ENCODE data around the gene IL17RB.

Gene IL17RB

DNA sequence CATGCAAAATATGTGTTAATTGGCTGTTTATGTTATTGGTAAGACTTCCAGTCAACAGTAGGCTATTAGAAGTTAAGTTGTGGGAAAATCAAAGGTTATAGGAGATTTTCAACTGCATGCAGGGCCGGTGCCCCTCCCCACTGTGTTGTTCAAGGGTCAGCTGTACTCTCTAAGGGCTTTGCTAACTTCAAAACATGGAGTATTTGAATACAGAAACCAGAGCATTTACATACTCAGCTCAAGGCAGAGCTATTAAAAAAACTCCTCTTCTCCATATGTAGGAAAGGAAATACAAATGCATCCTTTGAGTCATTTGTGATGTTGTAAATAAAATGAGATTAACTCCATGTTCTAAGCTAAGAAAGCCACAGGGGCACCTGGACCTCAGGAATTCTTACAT is 16.8 kb downstream of the IL17RB start:
- no peak for DNase-seq (ENCODE audit: low read depth)

GRCh38 chr3:53865732-53866499 is 19.5 kb downstream of the IL17RB start:
- DNase-seq (ENCODE audit: low read depth): no peak

DNA sequence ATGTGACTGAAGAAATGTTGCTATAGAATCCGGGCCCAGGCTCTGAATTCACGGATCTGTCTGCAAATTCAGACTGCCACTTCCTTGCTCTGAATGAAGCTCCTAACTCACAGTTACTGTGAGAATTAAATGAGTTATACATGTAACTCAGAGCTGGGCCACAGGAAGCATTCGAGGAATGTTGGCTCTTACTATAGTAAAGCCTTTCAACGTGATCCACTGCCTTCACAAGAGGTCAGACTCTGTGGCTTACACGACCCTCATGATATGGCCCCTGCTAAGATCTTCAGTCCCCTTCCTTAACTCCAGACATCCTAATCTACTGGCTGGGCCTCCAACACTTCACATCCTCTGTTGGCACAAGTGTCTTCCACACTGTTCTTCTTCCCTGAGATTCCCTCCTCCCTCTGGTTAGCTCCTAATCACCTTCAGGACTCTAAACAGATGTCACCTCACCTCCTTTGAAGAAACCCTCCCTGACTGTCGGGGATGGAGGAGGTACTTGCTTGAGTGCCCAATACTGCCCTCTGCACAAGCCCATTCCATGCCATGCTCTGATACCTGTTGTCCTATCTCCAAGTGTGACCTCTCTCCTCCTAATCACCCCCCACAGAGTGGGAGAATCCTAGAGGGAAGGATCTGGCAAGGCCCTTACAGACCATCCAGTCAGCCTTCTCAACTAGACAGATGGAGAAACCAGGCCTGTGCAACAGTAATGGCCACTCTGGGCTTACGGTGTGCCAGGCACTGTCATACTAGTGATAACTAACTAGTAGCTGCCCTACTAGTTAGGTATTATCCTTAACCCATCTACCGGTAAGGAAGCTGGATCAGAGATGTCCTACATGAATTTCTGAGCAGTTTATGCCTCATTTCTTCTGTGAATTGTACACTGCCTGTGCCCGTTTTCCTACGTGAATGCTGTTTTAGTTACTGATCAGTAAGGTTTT is 34.3 kb downstream of the IL17RB start:
- no peak for DNase-seq (ENCODE audit: low read depth)

- DNase-seq (ENCODE audit: low read depth): peak; percentile 57
These were observed 35.6 kb downstream of the IL17RB start, which contains the start of gene ACTR8 for GRCh38 chr3:53881691-53882593. ACTR8 (minus strand) TSS chr3:53882152; CDS start chr3:53882101, 51 bp downstream.

GRCh38 chr3:53883008-53883407 is 36.6 kb downstream of the IL17RB start:
- DNase-seq (ENCODE audit: low read depth): no peak

DNA sequence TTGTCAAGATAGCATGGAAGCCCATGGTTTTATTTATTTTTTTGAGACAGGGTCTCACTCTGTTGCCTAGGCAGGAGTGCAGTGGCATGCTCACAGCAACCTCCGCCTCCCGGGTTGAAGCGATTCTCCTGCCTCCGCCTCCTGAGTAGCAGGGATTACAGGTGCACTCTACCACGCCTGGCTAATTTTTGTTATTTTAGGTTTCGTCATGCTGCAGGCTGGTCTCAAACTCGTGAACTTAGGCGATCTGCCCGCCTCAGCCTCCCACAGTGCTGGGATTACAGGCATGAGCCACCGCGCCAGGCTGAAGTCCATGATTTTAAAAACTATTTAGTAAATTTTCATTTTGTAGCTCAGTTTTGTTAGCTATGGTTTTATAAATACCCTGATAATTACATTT is 38.3 kb downstream of the IL17RB start:
- no peak for DNase-seq (ENCODE audit: low read depth)

- DNase-seq (ENCODE audit: low read depth): no peak
These were observed 38.9 kb downstream of the IL17RB start for GRCh38 chr3:53885239-53885638.

- DNase-seq (ENCODE audit: low read depth): no peak
These were observed 41.1 kb downstream of the IL17RB start for GRCh38 chr3:53887446-53887845.

DNA sequence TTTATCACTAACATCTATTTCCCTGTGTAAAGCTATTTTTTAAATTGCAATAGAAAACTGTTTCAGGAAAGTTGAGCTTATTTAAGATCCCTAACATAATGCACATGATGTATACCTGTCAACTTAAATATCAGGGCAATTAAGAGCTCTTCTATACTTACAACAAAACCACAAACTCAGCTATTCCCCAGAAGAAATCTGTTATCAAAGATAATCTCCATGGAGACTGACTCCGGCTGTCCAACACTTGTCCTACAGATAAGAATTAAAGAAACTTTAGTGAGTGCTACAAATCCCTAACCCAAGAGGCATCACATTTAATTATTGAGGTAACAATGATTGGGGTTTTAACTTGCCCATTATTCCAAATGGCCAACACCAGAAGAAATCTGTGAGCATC is 41.9 kb downstream of the IL17RB start:
- no peak for DNase-seq (ENCODE audit: low read depth)

- DNase-seq (ENCODE audit: low read depth): no peak
These were observed 44.5 kb downstream of the IL17RB start for GRCh38 chr3:53890726-53891475.

- peak; percentile 98 for DNase-seq (ENCODE audit: low read depth)
These were observed 45.3 kb downstream of the IL17RB start, which contains the start of gene SELENOK for GRCh38 chr3:53891497-53892285. SELENOK (minus strand) TSS chr3:53891859.

- no peak for DNase-seq (ENCODE audit: low read depth)
These were observed 45.9 kb downstream of the IL17RB start for GRCh38 chr3:53892286-53892637.

DNA sequence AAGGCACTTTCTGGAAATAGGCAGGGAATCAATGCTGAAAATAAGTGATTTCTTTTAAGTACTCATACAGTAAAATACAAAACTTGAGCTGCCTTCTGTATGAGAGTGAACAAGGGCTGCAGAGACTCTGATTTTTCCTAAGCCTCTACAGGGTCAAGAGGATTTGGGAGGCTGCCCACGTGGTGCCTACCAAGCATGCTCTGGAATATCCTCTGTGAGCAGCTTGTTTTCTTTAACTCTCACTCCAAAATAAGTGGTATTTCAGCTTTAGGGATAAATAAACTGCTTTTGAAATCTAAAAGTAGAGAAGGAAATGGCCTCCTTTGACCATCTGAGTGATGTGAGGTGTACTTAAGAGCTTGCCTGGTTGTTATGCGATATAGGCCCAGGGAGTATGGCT is 53.4 kb downstream of the IL17RB start:
- DNase-seq (ENCODE audit: low read depth): no peak

DNA sequence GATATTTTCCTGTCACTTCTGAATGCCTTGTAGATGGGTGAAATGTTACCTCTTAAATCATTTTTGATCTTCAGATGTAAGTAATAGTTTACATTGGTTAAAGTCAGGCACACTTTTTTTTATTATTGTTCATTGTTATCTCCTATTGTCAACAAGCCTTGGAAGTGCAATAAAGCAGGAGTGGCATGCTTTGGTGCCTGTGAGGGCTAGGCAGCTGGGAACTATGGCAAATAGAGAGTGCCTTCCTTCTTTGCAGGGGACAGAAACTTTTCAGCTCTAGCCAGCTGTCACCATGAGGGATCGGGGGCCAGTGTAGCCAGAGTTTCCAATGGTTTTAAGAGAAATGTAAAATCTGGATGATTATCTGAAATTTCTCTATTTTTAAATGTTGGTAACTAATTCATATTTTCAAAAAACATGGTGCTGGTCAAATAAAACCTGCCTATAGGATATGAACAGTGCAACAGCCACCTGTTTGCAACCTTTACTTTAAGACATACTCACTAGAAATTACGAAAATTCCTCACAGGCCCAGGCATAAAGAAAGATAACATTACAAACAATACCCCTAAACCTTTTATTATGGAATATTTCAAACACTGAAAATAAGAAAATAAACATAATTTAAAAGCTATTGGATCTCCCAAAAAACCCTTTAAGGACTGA is 54.4 kb downstream of the IL17RB start:
- DNase-seq (ENCODE audit: low read depth): no peak

DNA sequence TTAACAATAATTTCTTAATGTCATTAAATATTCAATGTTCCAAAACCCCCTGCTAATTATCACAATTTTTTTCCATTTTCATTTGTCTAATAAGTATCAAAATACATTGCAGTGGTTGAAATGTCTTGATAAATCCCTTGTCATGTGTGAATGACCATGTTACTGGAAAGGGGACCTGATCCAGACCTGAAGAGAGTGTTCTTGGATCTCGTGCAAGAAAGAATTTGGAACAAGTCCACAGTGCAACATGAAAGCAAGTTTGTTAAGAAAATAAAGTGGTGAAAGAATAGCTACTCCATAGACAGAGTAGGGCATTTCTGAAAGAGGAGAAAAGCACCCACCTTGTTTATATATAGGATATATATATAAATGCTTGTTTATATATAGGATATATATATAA is 55.7 kb downstream of the IL17RB start:
- no peak for DNase-seq (ENCODE audit: low read depth)

DNA sequence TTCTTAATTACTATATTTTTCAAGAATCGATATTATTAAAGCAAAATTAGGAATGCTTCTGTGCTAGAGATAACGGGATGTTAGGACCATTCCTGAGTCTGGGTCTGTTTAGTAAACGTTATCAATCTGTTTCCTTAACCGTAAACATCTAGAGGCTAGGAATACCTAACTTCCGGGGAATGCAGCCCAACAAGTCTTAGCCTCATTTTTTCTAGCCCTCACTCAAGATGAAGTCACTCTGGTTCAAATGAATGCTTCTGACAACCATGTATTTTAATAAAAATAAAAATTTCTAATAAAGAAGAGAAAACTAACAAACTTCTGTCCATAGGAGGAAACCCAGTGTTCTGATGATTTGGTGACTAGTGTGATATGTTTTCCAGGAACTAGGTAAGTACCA is 56.3 kb downstream of the IL17RB start:
- DNase-seq (ENCODE audit: low read depth): no peak

DNA sequence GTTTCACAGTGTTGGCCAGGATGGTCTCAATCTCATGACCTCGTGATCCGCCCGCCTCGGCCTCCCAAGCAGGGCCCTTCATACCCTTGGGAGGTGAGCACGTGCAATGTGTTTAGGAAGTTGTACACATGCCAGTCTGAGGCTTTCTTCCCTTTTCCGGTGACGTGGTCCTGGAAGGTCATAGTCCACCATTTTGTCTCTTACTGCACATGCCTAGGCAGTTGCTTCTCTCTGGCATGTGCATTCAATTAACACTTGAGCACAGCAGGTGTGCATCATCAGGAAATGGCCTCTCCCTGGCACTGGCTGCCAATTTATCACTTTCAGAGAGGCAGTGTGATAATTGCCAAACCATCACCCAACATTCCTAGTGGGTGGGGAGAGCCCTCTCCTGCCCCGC is 67.0 kb downstream of the IL17RB start:
- no peak for DNase-seq (ENCODE audit: low read depth)

Data from GM04504 (cell line).